22Rv1 (cell line): ENCODE results near the gene POLQ.
"Not testable (repeated sequence)": the region's sequence is repeated elsewhere in the genome, so short reads cannot be mapped to it uniquely, and the experiment has no call there.

Source experiments
- H3K27ac ChIP-seq: fragments of 450-650 bp; 2 replicates; pipeline ENCODE4 v1.5.1; 2017
- ZFX ChIP-seq: fragments of 450-650 bp; IDR thresholded peaks from 2 replicates; pipeline ENCODE4 v1.6.1; 2017; ENCODE audit warnings: antibody characterized with exemption, borderline replicate concordance
- TF ChIP-seq, protein P1 (sequence below): fragments of 450-650 bp; IDR thresholded peaks from 2 replicates; pipeline ENCODE4 v1.5.1; 2017; ENCODE audit warnings: mild to moderate bottlenecking

POLQ gene

DNA sequence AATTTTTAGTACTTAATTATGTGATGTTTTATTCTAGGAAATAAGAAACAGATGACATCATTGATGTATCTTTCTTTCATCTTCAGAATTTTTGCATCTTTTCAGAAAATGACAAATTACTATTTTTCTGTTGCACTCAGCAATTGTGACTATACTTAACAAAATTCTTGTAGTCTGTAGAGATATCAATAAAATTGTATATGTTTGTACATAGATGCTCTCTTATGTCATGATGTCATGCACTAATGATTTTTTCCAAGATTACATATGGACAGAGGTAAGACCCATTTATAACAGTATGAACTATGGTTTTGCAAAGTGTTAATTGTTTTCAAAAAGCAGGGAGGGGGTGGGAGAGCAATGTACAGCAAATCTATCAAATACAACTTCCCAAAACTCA is 121.2 kb downstream of the POLQ start:
- H3K27ac ChIP-seq = no peak overlapping the region
- TF ChIP-seq ZFX = no peak
- TF ChIP-seq, protein P1, sequence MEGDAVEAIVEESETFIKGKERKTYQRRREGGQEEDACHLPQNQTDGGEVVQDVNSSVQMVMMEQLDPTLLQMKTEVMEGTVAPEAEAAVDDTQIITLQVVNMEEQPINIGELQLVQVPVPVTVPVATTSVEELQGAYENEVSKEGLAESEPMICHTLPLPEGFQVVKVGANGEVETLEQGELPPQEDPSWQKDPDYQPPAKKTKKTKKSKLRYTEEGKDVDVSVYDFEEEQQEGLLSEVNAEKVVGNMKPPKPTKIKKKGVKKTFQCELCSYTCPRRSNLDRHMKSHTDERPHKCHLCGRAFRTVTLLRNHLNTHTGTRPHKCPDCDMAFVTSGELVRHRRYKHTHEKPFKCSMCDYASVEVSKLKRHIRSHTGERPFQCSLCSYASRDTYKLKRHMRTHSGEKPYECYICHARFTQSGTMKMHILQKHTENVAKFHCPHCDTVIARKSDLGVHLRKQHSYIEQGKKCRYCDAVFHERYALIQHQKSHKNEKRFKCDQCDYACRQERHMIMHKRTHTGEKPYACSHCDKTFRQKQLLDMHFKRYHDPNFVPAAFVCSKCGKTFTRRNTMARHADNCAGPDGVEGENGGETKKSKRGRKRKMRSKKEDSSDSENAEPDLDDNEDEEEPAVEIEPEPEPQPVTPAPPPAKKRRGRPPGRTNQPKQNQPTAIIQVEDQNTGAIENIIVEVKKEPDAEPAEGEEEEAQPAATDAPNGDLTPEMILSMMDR = no peak

- no peak for TF ChIP-seq ZFX
- TF ChIP-seq, protein P1 = no peak
Measured at GRCh38 chr3:121418182-121418581, 127.6 kb downstream of the POLQ start.

GRCh38 chr3:121414924-121415323 is 130.9 kb downstream of the POLQ start:
- H3K27ac ChIP-seq = no peak overlapping the region
- TF ChIP-seq, protein P1 = no peak
- no peak for TF ChIP-seq ZFX

More at GRCh38 chr3:121418182-121418581, 127.6 kb downstream of the POLQ start:
- H3K27ac ChIP-seq = no peak overlapping the region

- H3K27ac ChIP-seq = no peak overlapping the region
- no peak for TF ChIP-seq ZFX
- TF ChIP-seq, protein P1 = no peak
Measured at GRCh38 chr3:121411523-121411922, 134.3 kb downstream of the POLQ start.

- no peak for TF ChIP-seq ZFX
- TF ChIP-seq, protein P1 = no peak
Measured at GRCh38 chr3:121405631-121406030, 140.2 kb downstream of the POLQ start.

GRCh38 chr3:121399820-121400219 is 146.0 kb downstream of the POLQ start:
- TF ChIP-seq ZFX = no peak
- TF ChIP-seq, protein P1 = no peak
- H3K27ac ChIP-seq = no peak overlapping the region

More at GRCh38 chr3:121405631-121406030, 140.2 kb downstream of the POLQ start:
- H3K27ac ChIP-seq = no peak overlapping the region

- not testable (repeated sequence) for H3K27ac ChIP-seq
Measured at GRCh38 chr3:121398051-121398450, 147.7 kb downstream of the POLQ start.

DNA sequence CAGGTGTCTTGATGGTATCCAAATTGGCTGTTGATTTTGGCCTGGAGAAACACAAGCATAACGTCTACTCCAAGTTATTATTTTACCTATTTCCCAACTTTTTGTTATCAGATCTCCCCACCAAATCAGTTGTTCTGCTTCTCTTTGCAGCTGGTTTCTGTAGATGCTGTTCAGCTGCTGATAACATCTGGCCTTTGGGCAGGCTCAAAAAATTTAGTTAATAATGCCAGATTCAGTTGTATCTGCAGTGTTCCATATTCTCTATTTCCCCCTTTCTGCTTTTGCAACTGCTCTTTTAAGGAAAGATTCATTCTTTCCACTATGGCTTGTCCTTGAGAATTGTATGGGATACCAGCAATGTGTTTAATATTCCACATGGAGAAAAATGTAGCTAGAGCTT is 149.8 kb downstream of the POLQ start:
- not testable (repeated sequence) for H3K27ac ChIP-seq

- H3K27ac ChIP-seq = not testable (repeated sequence)
Measured at GRCh38 chr3:121388308-121388707, 157.5 kb downstream of the POLQ start.
